Spinal cord (tissue), 10 donors: ENCODE results near the gene KREMEN2. TPM values are rescaled to one million over a fixed set of nuclear protein-coding genes. Genes with fewer than 3 reads are reported as not detected.
"Not testable (repeated sequence)": the region's sequence is repeated elsewhere in the genome, so short reads cannot be mapped to it uniquely, and the experiment has no call there.

Source experiments
- DNase-seq, 6 donors: peaks; one replicate each; pipeline versions ENCODE4 v3.0.0 to v3.0.0-alpha.2; 2013 to 2015; ENCODE audit warnings: low spot score in 6 of 6, low read depth in 4 of 6
- H3K27ac ChIP-seq: one replicate; pipeline ENCODE4 v1.5.1; 2013; ENCODE audit warnings: low read depth, low read length, control low read depth
- H3K27me3 ChIP-seq: one replicate; pipeline ENCODE4 v1.6.1; 2013; ENCODE audit warnings: low read length; ENCODE audit not compliant: control insufficient read depth, insufficient read depth
- H3K36me3 ChIP-seq: one replicate; pipeline ENCODE4 v1.6.1; 2013; ENCODE audit warnings: low read length; ENCODE audit not compliant: control insufficient read depth, insufficient read depth
- H3K4me1 ChIP-seq: one replicate; pipeline ENCODE4 v1.6.1; 2013; ENCODE audit warnings: low read length; ENCODE audit not compliant: control insufficient read depth, insufficient read depth
- H3K4me3 ChIP-seq: one replicate; pipeline ENCODE4 v1.5.1; 2013; ENCODE audit warnings: low read depth, low read length, control low read depth
- H3K9me3 ChIP-seq: one replicate; pipeline ENCODE4 v1.6.1; 2013; ENCODE audit warnings: low read length; ENCODE audit not compliant: control insufficient read depth, insufficient read depth
- WGBS: methylation state at CpG from one replicate; pipeline ENCODE4 v1.1.5; 2013; ENCODE audit warnings: missing lambda C conversion rate; ENCODE audit not compliant: insufficient coverage; 5-methylcytosine and 5-hydroxymethylcytosine counted together
- polyA plus RNA-seq, 2 donors: library from polyadenylated mRNA; unstranded; fragments of 120-200 nt; gene quantifications; one replicate each; pipeline ENCODE4 v1.2.1, GENCODE V29; 2013; ENCODE audit not compliant: insufficient read length in 2 of 2
- total RNA-seq, 2 donors: library from RNA; depleted of rRNA in 1 of 2; stranded (reverse); fragments of 120-200 nt in 1 of 2; fragments of >200 nt in 1 of 2; gene quantifications; one replicate each; pipeline versions ENCODE4 v1.2.3 to v1.2.4, GENCODE V29; 2013 to 2014
- donor health status: healthy.

KREMEN2 gene
- total and polyA plus RNA-seq, 4 donors = 0.17 to 1.6 (median 0.82) TPM

DNA sequence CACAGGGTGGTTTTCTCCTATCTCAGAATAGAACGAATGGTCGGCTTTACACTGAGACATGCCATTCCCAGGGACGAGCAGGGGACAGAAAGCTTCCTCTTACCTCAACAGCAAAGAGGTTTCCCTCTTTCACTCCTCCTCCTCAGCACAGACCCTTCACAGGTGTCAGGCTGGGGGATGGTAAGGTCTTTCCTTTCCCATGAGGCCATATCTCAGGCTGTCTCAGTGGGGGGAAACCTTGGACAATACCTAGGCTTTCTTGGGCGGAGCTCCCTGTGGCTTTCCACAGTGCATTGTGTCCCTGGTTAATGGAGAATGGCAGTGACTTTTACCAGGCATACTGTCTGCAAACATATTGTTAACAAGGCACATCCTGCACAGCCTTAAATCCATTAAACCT, 35.9 kb upstream of the KREMEN2 start:
- not testable (repeated sequence) for H3K9me3 ChIP-seq, H3K27me3 ChIP-seq, DNase-seq, H3K27ac ChIP-seq, H3K4me3 ChIP-seq
- peaks cover 22% of the 10 kb centered on the region for H3K4me1 ChIP-seq
- 80% methylated on average over 1 of the region's 4 CpGs for WGBS
- peaks cover 62% of the 10 kb centered on the region for H3K36me3 ChIP-seq

DNA sequence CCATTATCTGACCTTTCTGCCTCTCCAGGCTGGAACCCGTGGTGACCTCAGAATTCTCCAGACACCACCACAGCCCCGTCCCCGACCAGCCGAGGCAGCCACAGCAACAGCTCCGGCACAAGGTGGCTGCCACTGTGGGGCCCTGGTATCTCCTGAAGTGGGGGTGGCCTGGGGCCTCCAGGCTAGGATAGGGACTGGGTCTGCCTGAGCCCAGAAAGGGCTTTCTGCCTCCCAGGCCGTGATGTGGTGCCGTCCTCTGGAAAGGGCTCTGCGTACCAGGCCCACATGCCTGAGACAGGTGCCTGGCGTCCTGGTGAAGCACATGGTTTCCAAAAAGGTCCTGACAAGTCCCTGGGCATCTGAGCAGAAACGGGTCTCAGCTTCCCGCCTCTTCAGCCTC, 35.3 kb upstream of the KREMEN2 start:
- DNase-seq = no peak
- Histone ChIP-seq H3K9me3 (no peaks in the 10 kb centered on the region), H3K36me3 (peaks cover 63% of the 10 kb centered on the region), H3K27ac (no peak overlapping the region), H3K27me3 (no peaks in the 10 kb centered on the region), H3K4me3 (no peak overlapping the region), H3K4me1 (peaks cover 22% of the 10 kb centered on the region)
- WGBS = 76% methylated on average over 10 of the region's 11 CpGs

DNA sequence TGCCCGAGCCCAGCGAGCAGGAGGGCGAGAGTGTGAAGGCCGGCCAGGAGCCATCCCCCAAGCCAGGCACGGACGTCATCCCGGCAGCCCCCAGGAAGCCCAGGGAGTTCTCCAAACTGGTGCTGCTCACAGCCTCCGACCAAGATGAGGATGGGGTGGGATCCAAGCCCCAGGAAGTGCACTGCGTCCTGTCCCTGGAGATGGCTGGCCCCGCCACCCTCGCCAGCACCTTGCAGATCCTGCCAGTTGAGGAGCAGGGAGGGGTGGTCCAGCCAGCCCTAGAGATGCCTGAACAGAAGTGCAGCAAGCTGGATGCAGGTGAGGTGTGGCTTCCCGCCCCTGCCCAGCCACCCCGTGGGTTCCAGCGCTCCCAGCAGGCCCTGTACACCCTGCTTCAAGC, 34.4 kb upstream of the KREMEN2 start:
- Histone ChIP-seq H3K27ac (no peak overlapping the region), H3K36me3 (peaks cover 66% of the 10 kb centered on the region), H3K4me1 (peaks cover 18% of the 10 kb centered on the region), H3K9me3 (no peaks in the 10 kb centered on the region), H3K27me3 (no peaks in the 10 kb centered on the region), H3K4me3 (no peak overlapping the region)
- 93% methylated on average over 14 of the region's 14 CpGs for WGBS
- no peak for DNase-seq

DNA sequence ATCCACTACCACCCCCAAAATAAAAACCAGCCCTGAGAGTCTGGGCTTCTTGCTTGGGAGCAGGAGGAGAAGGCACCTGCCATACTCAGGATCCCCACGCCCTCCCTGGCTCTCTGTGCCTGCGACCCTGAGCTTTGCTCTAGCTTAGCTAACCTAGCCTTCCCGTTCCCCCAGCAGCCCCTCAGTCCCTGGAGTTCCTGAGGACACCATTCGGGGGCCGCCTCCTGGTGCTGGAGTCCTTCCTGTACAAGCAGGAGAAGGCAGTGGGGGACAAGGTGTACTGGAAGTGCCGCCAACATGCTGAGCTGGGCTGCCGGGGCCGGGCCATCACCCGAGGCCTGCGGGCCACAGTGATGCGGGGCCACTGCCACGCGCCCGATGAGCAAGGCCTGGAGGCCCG, 33.8 kb upstream of the KREMEN2 start:
- no peak for DNase-seq
- no peaks in the 10 kb centered on the region for H3K9me3 ChIP-seq
- H3K4me1 ChIP-seq = peaks cover 13% of the 10 kb centered on the region
- H3K27me3 ChIP-seq = no peaks in the 10 kb centered on the region
- no peak overlapping the region for H3K4me3 ChIP-seq
- peaks cover 65% of the 10 kb centered on the region for H3K36me3 ChIP-seq
- 96% methylated on average over 14 of the region's 15 CpGs for WGBS
- H3K27ac ChIP-seq = no peak overlapping the region

DNA sequence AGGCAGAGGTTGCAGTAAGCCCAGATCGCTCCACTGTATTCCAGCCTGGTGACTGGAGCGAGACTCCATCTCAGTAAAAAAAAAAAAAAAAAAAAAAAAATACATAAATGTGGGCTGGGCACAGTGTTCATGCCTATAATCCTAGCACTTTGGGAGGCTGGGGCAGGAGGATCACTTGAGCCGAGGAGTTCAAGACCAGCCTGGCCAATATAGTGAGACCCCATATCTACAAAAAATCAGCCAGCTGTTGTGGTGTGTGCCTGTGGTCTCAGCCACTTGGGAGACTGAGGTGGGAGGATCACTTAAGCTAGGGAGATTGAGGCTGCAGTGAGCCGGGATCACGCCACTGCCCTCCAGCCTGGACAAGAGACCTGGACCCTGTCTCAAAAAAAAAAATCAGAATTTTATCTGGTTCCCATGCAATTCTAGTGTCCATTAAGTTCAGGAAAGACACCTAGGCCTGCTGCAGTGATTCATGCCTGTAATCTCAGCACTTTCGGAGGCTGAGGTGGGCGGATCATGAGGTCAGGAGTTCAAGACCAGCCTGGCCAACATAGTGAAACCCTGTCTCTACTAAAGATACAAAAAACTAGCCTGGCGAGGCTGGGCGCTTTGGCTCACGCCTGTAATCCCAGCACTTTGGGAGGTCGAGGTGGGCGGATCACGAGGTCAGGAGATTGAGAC, 32.7 kb upstream of the KREMEN2 start:
- peaks cover 77% of the 10 kb centered on the region for H3K36me3 ChIP-seq
- H3K9me3 ChIP-seq, H3K4me3 ChIP-seq, H3K27ac ChIP-seq, H3K4me1 ChIP-seq, H3K27me3 ChIP-seq, DNase-seq: not testable (repeated sequence)
- 80% methylated on average over 6 of the region's 13 CpGs for WGBS

DNA sequence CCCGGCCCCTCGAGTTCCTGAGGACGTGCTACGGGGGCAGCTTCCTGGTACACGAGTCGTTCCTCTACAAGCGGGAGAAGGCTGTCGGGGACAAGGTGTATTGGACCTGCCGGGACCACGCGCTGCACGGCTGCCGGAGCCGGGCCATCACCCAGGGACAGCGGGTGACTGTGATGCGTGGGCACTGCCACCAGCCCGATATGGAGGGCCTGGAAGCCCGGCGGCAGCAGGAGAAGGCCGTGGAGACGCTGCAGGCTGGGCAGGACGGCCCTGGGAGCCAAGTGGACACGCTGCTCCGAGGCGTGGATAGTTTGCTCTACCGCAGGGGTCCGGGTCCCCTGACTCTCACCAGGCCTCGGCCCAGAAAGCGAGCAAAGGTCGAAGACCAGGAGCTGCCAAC, 30.9 kb upstream of the KREMEN2 start:
- Histone ChIP-seq H3K9me3 (no peaks in the 10 kb centered on the region), H3K36me3 (peaks cover 94% of the 10 kb centered on the region), H3K4me3 (no peak overlapping the region), H3K27ac (no peak overlapping the region), H3K27me3 (no peaks in the 10 kb centered on the region), H3K4me1 (no peaks in the 10 kb centered on the region)
- no peak for DNase-seq
- 96% methylated on average over 30 of the region's 30 CpGs for WGBS

DNA sequence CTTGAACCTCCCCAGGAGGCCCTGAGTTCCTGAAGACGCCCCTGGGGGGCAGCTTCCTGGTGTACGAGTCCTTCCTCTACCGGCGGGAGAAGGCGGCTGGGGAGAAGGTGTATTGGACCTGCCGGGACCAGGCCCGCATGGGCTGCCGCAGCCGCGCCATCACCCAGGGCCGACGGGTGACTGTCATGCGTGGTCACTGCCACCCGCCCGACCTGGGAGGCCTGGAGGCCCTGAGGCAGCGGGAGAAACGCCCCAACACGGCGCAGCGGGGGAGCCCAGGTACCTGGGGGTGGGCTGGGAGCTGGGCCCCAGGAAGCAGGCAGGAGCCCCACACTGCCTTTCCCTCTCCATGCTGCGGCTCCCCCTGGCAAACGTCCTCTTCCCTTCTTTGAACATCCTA, 30.4 kb upstream of the KREMEN2 start:
- Histone ChIP-seq H3K4me3 (no peak overlapping the region), H3K27me3 (no peaks in the 10 kb centered on the region), H3K36me3 (peaks cover 96% of the 10 kb centered on the region), H3K9me3 (no peaks in the 10 kb centered on the region), H3K4me1 (no peaks in the 10 kb centered on the region), H3K27ac (no peak overlapping the region)
- WGBS = 92% methylated on average over 17 of the region's 22 CpGs
- DNase-seq = no peak

DNA sequence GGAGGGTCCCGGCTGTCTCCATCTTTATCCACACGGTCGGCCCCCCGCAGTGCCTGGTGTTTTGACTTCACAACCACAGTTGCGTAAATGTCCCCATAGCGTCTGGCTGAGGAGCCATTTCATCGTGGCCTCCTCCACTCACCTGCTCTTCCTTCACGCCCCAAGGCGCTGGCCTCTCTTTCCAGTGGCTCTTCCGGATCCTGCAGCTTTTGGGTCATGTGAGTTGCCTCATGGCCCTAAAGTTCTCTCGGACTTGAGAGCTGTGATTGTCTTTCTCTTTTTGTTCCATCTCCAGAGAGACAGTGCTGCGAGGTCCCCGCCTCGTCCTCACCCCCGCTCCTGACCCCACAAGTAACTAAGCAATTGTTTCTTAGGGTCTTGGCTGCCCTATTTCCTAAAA, 29.6 kb upstream of the KREMEN2 start:
- DNase-seq = no peak
- Histone ChIP-seq H3K27ac (no peak overlapping the region), H3K4me1 (no peaks in the 10 kb centered on the region), H3K27me3 (no peaks in the 10 kb centered on the region), H3K9me3 (no peaks in the 10 kb centered on the region), H3K36me3 (peaks cover 96% of the 10 kb centered on the region), H3K4me3 (no peak overlapping the region)
- 83% methylated on average over 12 of the region's 15 CpGs for WGBS

DNA sequence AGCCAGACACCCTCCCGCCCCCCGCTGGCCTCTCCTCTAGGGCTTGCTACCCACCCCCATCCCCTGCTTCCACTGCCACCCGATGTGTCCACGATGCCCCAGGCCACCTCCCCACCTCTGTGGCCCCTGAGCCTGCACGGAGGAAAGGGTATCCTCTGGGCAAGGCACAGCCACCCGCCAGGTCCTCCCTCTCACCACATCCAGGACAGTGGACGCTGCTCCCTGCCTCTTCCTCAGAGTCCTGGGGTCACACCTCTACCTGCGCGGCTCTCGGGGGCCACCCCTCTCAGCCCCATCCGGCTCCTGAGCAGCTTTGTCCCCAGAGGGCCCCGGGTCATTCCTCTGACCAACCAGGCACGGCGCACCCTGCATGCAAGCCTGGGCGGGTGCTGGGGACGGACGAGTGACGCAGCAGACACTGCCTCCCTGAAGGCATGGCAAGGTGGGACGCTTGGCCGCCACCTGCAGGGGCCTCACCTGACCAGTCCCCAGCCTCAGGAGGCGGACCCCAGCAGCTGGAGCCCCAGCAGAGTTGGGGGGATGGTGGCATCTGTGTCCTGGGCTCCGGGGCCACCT, 27.6 kb upstream of the KREMEN2 start:
- Histone ChIP-seq H3K9me3 (no peaks in the 10 kb centered on the region), H3K27ac (no peak overlapping the region), H3K4me3 (no peak overlapping the region), H3K4me1 (no peaks in the 10 kb centered on the region), H3K27me3 (no peaks in the 10 kb centered on the region), H3K36me3 (peaks cover 95% of the 10 kb centered on the region)
- 86% methylated on average over 21 of the region's 22 CpGs for WGBS
- no peak for DNase-seq

DNA sequence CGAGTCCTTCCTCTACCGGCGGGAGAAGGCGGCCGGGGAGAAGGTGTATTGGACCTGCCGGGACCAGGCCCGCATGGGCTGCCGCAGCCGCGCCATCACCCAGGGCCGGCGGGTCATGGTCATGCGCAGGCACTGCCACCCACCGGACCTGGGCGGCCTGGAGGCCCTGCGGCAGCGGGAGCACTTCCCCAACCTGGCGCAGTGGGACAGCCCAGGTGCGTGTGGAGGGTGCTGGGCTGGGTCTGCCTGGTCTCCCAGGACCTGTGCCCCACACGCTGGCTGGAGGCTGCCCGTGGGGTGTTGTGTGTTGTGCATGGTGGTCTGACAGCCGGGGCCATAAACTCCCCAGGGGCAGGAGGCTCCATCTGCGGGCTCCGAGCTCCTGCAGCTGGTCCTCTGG, 26.9 kb upstream of the KREMEN2 start:
- Histone ChIP-seq H3K27ac (no peak overlapping the region), H3K36me3 (peaks cover 92% of the 10 kb centered on the region), H3K27me3 (no peaks in the 10 kb centered on the region), H3K9me3 (no peaks in the 10 kb centered on the region), H3K4me3 (no peak overlapping the region), H3K4me1 (no peaks in the 10 kb centered on the region)
- 89% methylated on average over 24 of the region's 24 CpGs for WGBS
- DNase-seq = no peak
